HG03175 (cell line): Measurements from ENCODE around the gene MRPL14.

Experiments used
- ATAC-seq: cut with Tn5 transposase; IDR thresholded peaks from one replicate; pipeline ENCODE4 v1.9.1; 2021; ENCODE audit warnings: mild to moderate bottlenecking, moderate library complexity; ENCODE audit not compliant: unreplicated experiment

Gene MRPL14

DNA sequence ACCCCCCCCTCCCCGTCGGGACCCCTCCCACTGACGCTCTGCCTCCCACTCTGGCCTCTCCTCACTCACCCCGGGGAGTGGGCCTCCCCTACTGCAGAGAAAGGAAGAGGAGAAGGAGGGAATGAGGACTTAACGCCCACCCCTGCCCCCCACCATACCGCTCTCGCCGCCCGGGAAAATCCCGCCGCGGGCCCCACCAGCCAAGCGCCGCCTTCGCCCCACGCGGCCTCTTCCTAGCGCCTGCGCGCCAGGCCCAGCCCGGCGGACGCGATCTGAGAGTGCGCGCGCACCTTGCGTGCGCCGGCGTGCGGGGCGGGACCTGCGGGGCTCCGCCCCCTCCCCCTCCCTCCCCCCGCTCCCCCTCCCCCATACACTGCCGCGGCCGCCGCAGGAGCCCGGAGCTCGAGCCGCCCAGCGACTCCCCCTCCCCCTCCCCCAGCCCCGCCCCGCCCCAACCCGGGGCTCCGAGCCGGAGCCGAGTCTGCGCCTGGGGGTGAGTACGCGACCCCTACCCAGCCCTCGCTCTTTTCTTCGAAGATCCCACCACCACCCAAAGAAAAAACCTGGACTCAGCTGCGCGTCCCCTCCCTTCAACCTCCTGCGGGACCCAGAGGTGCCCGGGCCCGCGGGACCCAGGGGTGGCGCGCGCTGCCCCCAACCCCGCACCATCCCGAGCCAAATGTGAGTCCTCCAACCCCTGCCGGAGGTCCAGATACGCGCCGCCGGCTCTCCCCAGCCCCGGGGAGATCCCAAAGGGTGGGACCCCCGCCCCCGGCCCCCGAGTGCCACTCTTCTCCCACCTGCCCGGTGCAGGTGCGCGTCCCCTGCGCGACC, at the start of gene MRPL14, which contains the start of gene TMEM63B:
Gene MRPL14 (minus strand): TSS at position 267 of the 834 bp plus-strand sequence. CDS start 10,841 bp downstream, outside the sequence.
Gene TMEM63B (plus strand): TSS at position 369 of the 834 bp plus-strand sequence. CDS start 7,031 bp downstream, outside the sequence.
- peak; percentile 68 for ATAC-seq

DNA sequence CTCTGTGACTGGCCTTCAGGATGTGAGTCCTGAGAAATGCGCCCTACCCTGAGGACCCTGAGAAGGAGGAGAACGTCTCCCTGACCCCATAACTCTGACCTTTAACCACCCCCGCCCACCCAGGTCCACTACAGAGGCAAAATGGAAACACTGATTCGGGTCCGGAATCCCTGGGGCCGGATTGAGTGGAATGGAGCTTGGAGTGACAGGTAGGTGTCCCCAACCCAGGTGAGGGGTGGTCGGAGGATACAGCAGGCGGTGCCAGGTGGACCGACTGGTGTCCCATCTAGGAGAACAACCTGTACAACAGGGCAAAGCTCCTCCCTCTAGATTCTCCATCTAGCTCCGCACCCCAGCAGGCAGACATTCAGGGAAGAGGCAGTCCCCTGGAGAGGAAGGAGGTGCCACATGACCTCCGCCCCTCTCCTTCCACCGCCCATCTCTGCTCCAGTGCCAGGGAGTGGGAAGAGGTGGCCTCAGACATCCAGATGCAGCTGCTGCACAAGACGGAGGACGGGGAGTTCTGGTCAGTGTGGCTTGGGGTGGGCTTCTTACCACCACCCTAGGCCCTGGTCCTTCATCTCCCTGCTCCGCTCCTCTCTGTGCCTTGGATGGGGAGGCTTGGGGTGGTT, 49.0 kb upstream of the MRPL14 start:
- no peak for ATAC-seq

DNA sequence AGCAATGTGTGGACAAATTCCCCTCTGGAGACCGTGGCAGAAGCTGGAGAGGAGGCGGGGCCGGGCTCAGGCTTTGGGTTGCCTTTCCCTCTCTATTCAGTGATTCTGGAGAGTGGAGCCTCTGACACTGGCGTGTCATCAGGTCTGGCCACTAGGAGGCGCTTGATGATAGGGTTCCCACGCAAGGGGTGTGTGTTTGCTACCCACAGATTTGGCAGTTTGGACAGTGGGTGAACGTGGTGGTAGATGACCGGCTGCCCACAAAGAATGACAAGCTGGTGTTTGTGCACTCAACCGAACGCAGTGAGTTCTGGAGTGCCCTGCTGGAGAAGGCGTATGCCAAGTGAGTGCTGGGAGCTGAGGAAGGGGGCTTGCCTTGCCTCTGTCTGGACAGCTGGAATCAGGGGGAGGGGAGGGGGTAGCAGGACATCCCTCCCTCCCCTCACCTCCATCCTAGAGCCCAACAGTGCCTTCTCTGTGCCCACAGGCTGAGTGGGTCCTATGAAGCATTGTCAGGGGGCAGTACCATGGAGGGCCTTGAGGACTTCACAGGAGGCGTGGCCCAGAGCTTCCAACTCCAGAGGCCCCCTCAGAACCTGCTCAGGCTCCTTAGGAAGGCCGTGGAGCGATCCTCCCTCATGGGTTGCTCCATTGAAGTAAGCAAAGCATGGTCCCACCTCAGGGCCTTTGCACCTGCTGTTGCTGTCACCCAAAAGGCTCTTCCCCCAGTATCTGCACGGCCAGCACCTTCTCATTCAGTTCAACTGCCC, 45.7 kb upstream of the MRPL14 start:
- ATAC-seq, result no peak

DNA sequence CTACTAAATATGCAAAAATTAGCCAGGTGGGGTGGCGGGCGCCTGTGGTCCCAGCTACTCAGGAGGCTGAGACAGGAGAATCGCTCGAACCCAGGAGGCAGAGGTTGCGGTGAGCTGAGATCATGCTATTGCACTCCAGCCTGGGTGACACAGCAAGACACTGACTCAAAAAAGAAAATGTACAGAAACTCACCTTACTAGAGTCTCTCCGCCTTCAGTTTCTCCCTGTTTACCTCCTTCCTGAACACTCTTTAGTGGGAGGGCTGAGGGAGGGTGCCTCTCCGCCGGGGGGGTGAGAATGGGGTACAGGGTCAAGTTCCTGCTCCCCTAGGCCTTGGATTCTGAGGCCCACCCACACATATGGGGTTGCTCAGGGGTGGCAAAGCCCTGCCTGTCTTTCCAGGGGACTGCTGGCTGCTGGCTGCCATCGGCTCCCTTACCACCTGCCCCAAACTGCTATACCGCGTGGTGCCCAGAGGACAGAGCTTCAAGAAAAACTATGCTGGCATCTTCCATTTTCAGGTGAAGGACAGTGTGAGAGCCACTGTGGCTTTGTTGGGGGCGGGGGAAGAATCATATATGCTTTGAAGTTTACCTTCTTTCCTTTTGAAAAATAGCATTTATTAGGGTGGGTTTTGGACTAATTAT, 44.8 kb upstream of the MRPL14 start:
- ATAC-seq, result no peak

DNA sequence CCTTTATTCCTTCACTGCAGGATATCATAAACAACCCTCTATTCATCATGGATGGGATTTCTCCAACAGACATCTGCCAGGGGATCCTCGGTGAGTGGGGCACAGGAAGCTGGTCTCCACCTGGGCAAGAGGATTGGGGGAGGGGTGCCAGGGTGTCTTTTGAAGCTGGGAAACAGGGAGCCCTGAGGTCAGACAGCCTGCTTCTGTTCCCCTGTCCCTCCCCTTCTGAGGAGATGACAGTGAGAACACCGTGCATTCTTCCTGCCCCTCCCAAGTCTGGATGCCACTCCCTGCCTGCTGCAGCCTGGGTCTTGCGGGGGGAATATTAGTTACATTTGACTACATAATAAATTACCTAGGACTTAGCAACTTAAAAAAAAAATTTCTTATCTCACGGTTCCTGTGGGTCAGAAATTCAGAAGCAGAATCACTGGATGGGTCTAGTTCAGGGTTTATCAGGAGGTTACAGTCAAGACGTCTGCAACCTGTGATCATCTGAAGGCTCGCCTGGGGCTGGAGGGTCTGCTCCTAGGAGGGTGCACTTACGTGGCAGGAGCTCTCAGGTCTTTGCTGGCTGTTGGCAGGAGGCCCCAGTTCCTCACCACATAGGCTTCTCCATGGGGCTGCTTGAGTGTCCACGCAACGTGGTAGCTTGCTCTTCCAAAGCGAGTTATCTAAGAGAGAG, 42.8 kb upstream of the MRPL14 start:
- ATAC-seq, result no peak

- no peak for ATAC-seq
Observed at GRCh38 chr6:44169154-44169553, 41.9 kb upstream of the MRPL14 start.

DNA sequence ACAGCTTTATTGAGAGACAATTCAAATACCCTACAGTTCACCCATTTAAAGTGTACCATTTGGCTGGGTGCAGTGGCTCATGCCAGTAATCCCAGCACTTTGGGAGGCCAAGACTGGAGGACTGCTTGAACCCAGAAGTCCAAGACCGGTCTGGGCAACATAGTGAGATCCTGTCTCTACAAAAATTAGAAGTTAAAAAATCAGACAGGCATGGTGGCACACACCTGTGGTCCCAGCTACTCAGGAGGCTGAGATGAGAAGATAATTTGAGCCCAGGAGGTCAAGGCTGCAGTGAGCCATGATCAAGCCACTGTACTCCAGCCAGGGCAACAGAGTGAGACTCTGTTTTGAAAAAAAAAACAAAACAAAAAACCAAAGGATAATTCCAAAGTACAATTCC, 40.3 kb upstream of the MRPL14 start:
- no peak for ATAC-seq

- no peak for ATAC-seq
Observed at GRCh38 chr6:44166591-44167184, 39.4 kb upstream of the MRPL14 start.

- no peak for ATAC-seq
Observed at GRCh38 chr6:44166116-44166515, 38.9 kb upstream of the MRPL14 start.

DNA sequence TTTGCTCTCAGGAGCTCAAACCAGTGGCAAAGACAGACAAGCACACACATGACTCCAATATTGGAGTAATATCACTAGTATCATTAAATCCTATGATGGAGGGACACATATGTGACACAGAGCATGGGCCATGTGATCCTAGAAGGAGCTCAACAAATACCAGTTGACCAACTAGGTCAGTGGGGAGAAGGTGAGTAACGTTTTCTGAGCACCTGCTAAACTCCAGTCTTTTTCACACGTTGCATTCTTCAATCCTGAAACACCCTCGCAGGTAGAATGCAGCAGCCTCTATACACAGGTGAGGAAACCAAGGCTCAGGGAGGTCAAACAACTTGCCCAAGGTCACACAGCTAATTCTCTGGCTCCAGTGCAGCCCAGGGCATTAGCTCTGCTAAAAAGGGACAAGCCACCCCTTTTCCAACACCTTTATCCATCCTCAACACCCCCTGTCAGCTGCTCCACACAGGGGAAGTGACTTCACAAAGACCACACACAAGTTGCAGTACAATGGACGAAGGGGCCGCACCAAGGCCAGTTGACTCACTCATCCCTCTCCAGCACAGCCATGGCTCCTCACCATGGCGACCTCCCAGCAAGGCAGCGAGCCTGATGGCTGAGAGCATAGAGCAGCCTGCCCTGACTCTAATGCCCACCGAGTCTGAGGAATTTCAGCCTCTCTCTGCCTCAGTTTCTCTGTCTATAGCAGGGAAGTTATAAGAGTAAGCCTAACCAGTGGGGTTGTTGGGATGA, 35.8 kb upstream of the MRPL14 start:
- no peak for ATAC-seq

GRCh38 chr6:44161997-44162338, 34.7 kb upstream of the MRPL14 start:
- no peak for ATAC-seq

DNA sequence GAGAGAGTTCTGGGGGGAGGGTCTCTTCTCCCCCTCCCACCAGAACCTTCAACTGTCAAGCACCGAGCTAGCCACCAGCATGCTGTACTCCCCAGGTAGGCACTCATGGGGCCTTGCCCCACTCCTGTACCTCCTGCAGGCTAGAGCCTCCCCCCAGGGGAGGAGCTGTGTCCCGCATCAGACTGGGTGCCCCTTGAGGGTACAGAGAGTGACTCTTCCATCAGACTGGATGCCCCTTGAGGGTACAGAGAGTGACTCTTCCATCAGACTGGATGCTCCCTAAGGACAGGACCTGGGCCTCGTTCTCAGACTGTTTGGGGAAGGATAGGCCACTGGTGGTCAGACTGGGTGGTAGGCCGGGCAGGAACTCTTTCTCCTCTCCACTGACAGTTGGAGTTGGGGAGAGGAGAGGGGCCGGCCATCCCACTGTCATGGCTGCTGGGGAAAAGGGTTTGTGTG, 31.5 kb upstream of the MRPL14 start, which contains the start of gene CAPN11:
Gene CAPN11 (plus strand): TSS at position 51 of the 459 bp plus-strand sequence. CDS start 29 bp downstream, at position 80.
- no peak for ATAC-seq

GRCh38 chr6:44157152-44157521, 29.9 kb upstream of the MRPL14 start:
- ATAC-seq, result no peak

GRCh38 chr6:44156494-44157151, 29.4 kb upstream of the MRPL14 start:
- ATAC-seq, result no peak

GRCh38 chr6:44154067-44154466, 26.8 kb upstream of the MRPL14 start:
- ATAC-seq, result no peak

- ATAC-seq, result no peak
Observed at GRCh38 chr6:44152533-44152932, 25.3 kb upstream of the MRPL14 start.

GRCh38 chr6:44152109-44152461, 24.8 kb upstream of the MRPL14 start:
- ATAC-seq, result no peak

- ATAC-seq, result peak; percentile 81
Observed at GRCh38 chr6:44151348-44152108, 24.3 kb upstream of the MRPL14 start.
